GM18502 (cell line): ENCODE measurements around the gene NKAIN2.

Source experiments
- ATAC-seq: cut with Tn5 transposase; IDR thresholded peaks from one replicate; pipeline ENCODE4 v1.9.1; 2021; ENCODE audit warnings: mild to moderate bottlenecking; ENCODE audit not compliant: unreplicated experiment, poor library complexity

The NKAIN2 gene

GRCh38 chr6:124770784-124771183 lies 967.1 kb downstream of the NKAIN2 start:
- ATAC-seq = no peak

GRCh38 chr6:124772733-124773319 lies 969.2 kb downstream of the NKAIN2 start:
- ATAC-seq = no peak

GRCh38 chr6:124775121-124775520 lies 971.5 kb downstream of the NKAIN2 start:
- no peak for ATAC-seq

- no peak for ATAC-seq
Measured at GRCh38 chr6:124777863-124778262, 974.2 kb downstream of the NKAIN2 start.

- ATAC-seq = no peak
Measured at GRCh38 chr6:124780623-124781022, 977.0 kb downstream of the NKAIN2 start.

GRCh38 chr6:124783344-124783743 lies 979.7 kb downstream of the NKAIN2 start:
- ATAC-seq = no peak

GRCh38 chr6:124791156-124791555 lies 987.5 kb downstream of the NKAIN2 start:
- ATAC-seq = no peak

- ATAC-seq = no peak
Measured at GRCh38 chr6:124792386-124792785, 988.7 kb downstream of the NKAIN2 start.

- no peak for ATAC-seq
Measured at GRCh38 chr6:124793398-124793797, 989.7 kb downstream of the NKAIN2 start.

- ATAC-seq = peak; percentile 47
Measured at GRCh38 chr6:124795643-124796463, 992.2 kb downstream of the NKAIN2 start.

- ATAC-seq = no peak
Measured at GRCh38 chr6:124796464-124796970, 992.9 kb downstream of the NKAIN2 start.

GRCh38 chr6:124797224-124797623 lies 993.6 kb downstream of the NKAIN2 start:
- ATAC-seq = no peak

- ATAC-seq = no peak
Measured at GRCh38 chr6:124798942-124799496, 995.4 kb downstream of the NKAIN2 start.

GRCh38 chr6:124799638-124800037 lies 996.0 kb downstream of the NKAIN2 start:
- no peak for ATAC-seq

- ATAC-seq = no peak
Measured at GRCh38 chr6:124800222-124800621, 996.6 kb downstream of the NKAIN2 start.

- no peak for ATAC-seq
Measured at GRCh38 chr6:124812067-124812466, 1008.4 kb downstream of the NKAIN2 start.

- no peak for ATAC-seq
Measured at GRCh38 chr6:124819346-124819745, 1015.7 kb downstream of the NKAIN2 start.

GRCh38 chr6:124822204-124822613 lies 1018.5 kb downstream of the NKAIN2 start:
- ATAC-seq = no peak

- ATAC-seq = no peak
Measured at GRCh38 chr6:124822721-124823120, 1019.1 kb downstream of the NKAIN2 start.

GRCh38 chr6:124823240-124824111 lies 1019.8 kb downstream of the NKAIN2 start:
- ATAC-seq = no peak
